Measurements from ENCODE around the gene CLTA.
A peak's percentile ranks its signal among the peaks of the same experiment; 100 is the strongest.
"Not testable (repeated sequence)": the region's sequence is repeated elsewhere in the genome, so short reads cannot be mapped to it uniquely, and the experiment has no call there.

CLTA gene

GRCh38 chr9:36239675-36240074, 49.0 kb downstream of the CLTA start:
- not testable (repeated sequence) for DNase-seq (ENCODE audit: low read depth)

- DNase-seq (ENCODE audit: low read depth), result no peak
Observed at GRCh38 chr9:36245906-36246305, 55.2 kb downstream of the CLTA start.

GRCh38 chr9:36247356-36247755, 56.6 kb downstream of the CLTA start:
- no peak for DNase-seq (ENCODE audit: low read depth)

- not testable (repeated sequence) for DNase-seq (ENCODE audit: low read depth)
Observed at GRCh38 chr9:36248061-36248460, 57.3 kb downstream of the CLTA start.

- DNase-seq (ENCODE audit: low read depth), result no peak
Observed at GRCh38 chr9:36249189-36249588, 58.5 kb downstream of the CLTA start.

- DNase-seq (ENCODE audit: low read depth), result no peak
Observed at GRCh38 chr9:36250079-36250478, 59.4 kb downstream of the CLTA start.

GRCh38 chr9:36251428-36251827, 60.7 kb downstream of the CLTA start:
- DNase-seq (ENCODE audit: low read depth), result no peak

- peak; percentile 96 for DNase-seq (ENCODE audit: low read depth)
Observed at GRCh38 chr9:36258208-36258995, 67.7 kb downstream of the CLTA start, which contains the start of gene GNE. Gene GNE (minus strand): TSS chr9:36258448. CDS start chr9:36249355, 9,093 bp downstream.

GRCh38 chr9:36258996-36259533, 68.3 kb downstream of the CLTA start:
- DNase-seq (ENCODE audit: low read depth), result no peak
